ENCODE results near the gene RAE1.

The RAE1 gene

DNA sequence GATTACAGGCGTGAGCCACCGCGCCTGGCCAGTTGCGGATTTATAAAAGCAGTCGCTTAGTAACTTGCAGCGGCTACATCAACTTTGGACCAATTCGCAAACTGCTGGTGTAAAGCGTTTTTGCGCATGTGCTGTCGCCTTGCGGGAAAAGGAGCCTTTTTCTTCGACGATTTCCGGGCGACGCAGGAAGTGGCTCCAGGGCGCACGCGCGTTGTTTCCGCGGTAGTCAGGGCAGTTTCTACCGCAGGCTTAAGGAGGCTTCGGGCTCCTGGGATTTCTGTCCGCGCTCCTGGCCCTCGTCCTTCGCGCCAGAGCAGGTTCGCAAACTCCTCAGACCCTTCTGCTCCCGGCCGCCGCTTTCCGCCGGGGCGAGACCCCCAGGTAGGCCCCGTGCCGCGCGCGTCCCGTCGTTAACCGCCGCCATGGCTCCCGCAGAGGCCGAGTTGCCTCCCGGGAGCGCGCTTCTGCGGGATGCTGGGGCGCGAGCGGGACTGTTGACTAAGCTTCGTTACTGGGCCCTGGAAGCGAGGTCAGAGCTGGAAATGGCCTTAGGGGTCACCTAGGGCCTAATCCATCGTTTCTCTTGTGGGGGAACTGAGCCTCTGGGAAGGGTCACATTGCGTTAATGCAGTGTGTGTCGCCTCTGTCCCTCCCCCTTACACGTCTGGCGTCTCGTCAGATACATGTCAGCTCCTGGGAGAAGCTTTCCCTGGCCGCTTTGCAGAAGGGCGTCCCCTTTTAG lies at the start of gene RAE1:
Gene RAE1, plus strand, starts transcription at position 214 of the 742 bp plus-strand sequence. CDS start 2,784 bp downstream, outside the sequence.
- DNase-seq, result peak; percentile 91 to 92

DNA sequence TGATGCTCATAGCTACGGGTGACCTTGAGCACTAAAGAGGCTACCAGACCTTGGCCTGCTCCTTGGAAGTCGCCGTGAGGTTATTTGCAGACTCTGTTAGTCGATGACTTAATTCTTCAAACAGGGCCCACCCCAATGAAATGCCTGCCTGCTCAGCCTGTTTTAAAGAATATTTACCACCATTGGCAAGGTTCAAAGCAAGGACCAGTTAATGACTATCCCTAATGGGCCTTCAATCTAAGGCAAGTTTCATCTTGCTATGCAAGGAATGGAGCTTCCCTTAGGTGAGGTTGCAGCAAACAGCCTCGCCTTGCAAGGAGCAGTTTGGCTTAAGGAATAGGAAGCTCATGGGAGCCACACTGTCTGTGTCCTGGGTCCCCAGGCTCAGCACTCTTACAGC lies 44.3 kb upstream of the RAE1 start:
- no peak for DNase-seq

- no peak for DNase-seq
These were observed 42.4 kb upstream of the RAE1 start for GRCh38 chr20:57308451-57309271.

DNA sequence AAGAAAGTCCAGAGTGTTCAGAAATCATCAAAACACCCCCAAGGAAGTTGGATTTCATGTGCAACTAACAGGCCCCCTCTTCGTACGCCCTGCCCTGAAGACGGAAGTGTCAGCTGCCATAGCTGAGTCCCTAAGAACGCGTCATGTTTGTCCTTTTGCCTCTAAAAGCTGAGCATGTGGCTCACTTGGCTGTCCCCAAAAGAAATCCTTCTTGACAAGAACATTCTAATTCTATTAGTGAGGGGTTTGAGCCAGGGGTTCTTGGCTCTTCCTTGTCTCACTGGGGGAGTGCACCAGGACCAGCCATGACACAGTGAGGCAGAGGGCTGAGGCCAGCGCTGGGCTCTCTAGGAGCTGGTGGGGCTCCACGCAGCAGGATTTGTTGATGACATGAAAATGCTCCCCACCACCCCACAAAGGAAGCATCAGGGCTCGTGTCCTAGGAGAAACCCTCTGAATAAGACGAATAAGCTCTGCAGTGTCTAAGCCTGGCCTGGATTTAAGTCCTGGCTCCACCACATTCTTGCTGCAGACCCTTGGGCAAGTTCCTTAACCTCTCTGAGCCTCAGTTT lies 41.4 kb upstream of the RAE1 start:
- DNase-seq, result no peak

DNA sequence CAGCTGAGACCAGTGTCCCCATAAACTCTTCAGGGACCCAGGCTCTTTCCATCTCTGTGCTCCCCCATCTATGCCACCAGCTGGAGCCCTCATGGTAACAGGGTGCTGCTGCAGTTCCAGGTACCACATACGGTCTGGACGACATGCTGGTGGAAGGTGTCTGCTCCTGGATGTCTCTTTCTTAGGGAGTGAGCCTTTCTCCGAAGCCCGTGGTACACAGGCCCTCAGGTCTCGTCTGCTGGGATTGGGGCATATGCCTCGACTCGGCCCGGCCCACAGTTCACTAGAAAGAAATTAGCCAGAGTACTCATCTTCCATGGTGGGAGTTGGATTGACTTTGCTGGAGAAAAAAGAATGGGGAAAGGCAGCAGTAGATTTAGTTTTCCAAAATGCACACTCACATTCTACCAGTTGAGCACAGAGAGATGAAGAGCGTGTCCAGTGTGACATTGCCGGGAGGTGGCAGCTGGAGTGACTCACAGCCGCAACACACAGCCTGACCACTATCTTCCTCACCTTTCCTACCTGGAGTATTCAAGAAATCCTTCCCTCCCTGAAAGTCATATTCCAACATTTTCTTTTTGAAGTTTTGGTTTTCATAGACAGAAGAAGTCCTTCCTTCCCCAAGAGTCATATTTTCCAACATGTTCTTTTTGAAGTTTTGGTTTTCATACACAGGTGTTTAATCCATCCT lies 40.1 kb upstream of the RAE1 start:
- no peak for DNase-seq

DNA sequence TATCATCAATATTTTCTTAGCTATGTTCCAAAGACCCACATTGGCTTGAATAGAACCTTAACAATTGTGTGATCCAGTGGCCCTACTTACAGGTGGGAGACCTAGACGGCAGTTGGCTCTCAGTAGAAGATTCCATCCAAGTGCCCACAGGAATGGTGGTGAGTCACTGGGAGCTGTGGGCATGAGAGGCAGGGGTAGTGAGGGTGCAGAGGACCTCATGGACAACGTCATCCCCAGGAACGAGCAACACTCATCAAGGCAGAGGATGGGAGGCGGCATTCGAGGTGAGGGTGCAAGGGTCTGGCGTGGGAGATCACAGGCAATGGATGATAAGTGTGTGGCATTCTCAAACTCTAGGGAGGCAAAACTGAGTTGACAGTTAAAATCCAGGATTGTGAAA lies 38.9 kb upstream of the RAE1 start:
- no peak for DNase-seq

GRCh38 chr20:57313230-57313629 lies 37.8 kb upstream of the RAE1 start:
- DNase-seq, result no peak

DNA sequence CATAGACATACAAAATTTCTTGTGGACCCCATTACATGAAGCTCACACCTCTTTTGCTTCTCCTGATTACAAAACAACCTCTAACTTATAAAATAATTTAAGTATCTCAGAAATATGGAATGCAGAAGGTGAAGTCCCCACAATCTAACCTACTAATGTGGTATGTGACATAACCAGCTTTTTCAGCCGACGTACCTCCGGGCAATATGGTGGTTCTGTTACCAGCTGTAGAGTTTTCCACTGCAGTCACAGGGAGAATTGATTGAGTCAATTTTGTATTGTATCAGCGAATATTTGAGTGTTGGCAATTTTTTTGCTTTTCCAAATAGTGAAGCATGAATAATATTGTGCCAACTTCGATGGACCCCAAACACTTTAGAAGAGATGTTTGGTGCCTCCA lies 37.1 kb upstream of the RAE1 start:
- no peak for DNase-seq

GRCh38 chr20:57315083-57315975 lies 35.7 kb upstream of the RAE1 start:
- no peak for DNase-seq

GRCh38 chr20:57315976-57316480 lies 35.0 kb upstream of the RAE1 start:
- DNase-seq, result no peak

DNA sequence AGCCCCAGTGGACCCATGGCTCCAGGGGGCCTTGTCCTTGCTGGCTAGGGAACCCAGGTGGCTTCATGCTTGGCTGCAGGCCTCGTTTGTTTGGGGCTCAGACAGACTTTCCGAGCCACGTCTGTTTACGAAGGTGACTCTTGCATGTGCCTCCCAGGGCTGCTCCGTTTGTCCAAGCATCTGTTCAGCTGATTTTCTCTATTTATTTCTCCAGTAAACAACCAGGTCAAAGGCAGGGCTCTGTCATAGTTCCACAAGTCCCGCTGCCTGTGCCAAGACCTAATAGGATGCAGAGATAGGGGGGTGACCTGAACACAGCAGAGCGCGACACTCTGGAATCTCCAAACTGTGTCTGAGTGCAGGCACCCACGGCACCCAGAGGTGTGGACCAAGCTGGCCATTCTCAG lies 34.3 kb upstream of the RAE1 start:
- no peak for DNase-seq

DNA sequence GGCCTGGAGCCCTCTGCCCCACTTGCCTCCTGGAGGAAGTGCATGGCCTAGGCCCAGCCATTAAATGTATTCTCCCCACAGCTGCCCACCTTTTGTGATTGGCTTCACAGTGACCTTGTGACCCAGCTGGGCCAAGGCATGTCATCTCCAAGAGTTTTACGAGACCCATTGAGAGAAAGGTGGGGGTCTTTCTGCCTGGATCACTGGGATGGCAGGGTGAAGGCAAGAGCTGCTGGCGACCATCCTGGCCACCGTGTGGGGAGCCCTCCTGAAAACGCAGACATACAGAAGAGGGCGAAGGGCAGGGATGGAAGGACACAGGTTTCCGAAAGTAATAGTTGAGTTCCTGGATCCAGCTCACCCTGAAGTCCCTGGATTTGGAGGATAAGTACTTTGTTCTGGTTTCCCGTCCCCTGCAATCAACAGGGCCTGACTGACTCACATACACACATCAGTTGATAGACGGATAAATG lies 33.7 kb upstream of the RAE1 start:
- no peak for DNase-seq

GRCh38 chr20:57317789-57318371 lies 33.2 kb upstream of the RAE1 start:
- no peak for DNase-seq

GRCh38 chr20:57319584-57319983 lies 31.5 kb upstream of the RAE1 start:
- no peak for DNase-seq

GRCh38 chr20:57320358-57320757 lies 30.7 kb upstream of the RAE1 start:
- no peak for DNase-seq

- DNase-seq, result no peak
These were observed 29.9 kb upstream of the RAE1 start for GRCh38 chr20:57321142-57321541.

DNA sequence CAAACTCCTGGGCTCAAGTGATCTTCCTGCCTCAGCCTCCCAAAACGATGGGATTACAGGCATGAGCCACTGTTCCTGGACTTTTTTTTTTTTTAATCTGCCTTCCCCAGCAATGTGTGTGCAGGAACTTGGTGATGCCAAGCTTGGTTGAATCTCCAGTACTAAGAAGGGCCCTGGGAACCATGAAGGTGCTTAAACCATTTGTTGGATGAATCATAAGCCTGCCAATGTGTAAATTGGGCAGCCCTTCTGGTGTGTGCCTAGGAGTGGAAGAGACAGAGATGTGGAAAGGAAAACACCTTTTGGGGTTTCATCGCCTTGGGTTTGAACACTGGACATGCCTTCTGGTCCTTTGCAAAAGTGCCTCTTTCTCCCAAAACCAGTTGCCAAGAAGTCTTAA lies 28.6 kb upstream of the RAE1 start:
- no peak for DNase-seq

- DNase-seq, result no peak
These were observed 28.0 kb upstream of the RAE1 start for GRCh38 chr20:57323034-57323433.

DNA sequence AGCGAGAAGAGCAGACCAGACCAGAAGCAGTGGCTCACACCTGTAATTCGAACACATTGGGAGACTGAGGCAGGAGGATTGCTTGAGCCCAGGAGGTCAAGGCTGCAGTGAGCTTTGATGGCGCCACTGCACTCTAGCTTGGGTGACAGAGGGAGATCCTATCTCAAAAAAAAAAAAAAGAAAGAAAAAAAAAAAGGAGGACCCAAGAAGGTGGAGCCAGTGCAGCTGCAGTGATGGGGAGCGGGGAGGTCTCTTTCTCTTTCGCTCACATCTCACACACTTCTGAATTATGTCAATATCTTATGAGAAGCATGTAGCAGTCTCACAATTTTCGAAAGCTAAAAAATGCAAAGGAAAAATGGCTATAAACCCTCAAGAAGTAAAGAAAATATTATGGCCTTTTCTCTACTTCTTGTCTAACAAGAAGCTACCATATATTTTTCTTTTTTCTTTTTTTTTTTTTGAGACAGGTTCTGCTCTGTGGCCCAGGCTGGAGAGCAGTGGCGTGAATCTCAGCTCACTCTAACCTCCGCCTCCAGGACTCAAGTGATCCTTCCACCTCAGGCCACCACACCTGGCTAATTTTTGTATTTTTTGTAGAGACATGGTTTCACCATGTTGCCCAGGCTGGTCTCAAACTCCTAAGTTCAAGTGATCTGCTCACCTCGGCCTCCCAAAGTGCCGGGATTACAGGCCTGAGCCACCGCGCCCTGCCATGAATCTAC lies 25.3 kb upstream of the RAE1 start:
- no peak for DNase-seq

DNA sequence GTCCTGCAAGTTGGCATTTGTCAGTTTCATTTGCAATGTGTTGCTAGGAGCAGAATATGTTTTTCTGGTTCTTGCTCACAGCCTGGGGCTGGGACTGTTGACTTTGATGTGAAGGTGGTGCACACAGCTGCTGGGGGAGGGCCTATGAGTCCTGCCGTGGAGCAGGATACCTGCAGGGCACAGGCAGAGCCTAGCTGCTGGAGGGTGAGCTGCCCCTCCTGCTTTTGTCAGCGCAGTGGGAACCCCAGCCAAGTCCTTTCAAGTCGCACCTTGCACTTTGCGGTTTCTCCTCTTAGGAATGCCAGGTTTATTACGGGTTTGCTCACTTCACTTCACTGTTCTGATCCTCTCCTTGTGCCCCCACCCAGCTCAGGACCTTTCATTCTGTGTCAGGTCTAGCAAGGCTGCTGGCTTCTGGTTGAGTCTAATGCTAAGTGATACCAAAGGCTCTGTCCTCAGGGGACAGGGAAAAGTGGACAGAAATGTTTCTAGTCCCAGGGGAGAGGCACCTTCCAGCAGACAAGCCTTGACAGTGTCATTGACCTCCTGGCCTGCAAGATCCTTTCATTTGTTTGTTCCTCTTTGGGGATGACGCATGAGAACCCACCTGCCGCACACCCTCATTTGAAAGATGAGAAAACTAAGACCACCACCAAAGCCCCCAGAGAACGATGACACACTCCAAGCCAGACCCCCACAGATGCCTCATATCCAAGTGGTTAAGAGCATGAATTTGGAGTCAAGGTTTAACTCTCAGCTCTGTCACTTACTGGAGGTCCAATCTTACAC lies 24.2 kb upstream of the RAE1 start:
- no peak for DNase-seq
